GM08714 (cell line): ENCODE results near the gene VKORC1.
"Not testable (repeated sequence)": the region's sequence is repeated elsewhere in the genome, so short reads cannot be mapped to it uniquely, and the experiment has no call there.

ENCODE experiments used
- H3K4me3 ChIP-seq: fragments of 200-500 bp; sonication (Bioruptor generic); 2 replicates; pipeline ENCODE4 v1.5.1; 2014; ENCODE audit warnings: mild to moderate bottlenecking, low read length, inconsistent platforms
- ZNF274 ChIP-seq: IDR thresholded peaks from 2 replicates; pipeline ENCODE4 v1.6.1; 2012; ENCODE audit warnings: mild to moderate bottlenecking, low read depth, low read length

The VKORC1 gene

DNA sequence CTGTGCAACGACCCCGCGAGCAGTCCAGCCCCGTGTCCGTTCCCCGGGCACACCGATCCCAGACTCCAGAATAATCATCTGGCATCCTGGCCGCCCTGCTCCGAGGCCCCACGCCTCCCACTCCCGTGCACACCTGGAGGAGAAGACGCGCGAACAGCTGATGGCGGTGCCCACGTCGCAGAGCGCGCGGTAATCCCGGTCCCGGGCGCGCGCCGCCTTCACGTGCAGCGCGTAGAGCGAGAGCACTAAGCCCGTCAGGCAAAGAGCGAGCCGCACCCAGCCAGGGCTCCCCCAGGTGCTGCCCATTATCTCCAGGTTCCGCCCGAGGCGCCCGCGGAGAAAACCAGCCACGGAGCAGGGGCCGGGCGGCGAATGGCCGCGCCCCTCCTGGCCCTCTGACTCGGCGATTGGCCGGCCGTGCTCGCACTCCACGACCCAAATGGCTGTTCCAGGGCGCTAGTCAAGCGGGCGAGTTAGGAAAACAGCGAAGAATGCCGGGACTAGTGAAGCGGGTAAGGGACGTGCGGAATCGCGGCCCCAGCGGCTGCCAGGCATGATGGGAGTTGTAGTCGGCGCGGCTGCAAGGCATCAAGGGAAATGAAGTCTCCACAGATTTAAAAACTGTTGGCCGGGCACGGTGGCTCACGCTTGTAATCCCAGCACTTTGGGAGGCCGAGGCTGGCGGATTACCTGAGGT, at the start of gene VKORC1:
Gene VKORC1, minus strand, starts transcription at position 374 of the 697 bp plus-strand sequence. Its CDS starts 68 bp downstream, at position 306.
- peak within 1 kb of the TSS; percentile 92 for H3K4me3 ChIP-seq

DNA sequence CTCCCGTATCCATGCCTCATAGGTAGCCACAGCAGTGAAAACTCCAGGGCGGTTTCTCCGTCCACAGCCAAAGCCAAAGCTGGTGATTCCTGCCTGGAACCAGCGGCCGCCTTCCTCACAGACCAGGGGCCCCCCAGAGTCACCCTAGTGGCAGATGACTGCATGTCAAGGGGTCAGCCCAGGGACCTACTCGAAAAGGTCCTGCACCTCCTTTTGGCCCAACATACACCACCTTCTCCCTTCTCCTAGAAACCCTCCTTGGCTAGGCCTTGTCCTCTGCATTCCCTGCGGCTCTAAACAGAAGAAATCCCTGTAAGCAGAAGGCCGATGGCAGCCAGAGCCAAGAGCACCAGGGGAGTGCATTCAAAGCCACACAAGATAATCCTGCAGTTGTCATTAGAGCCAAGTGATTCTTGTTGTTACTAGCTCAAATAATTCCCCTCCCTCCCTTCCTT, 49.1 kb upstream of the VKORC1 start:
- no peak overlapping the region for H3K4me3 ChIP-seq
- no peak for TF ChIP-seq ZNF274

More for the DNA sequence above, at the start of gene VKORC1:
- no peak for TF ChIP-seq ZNF274

DNA sequence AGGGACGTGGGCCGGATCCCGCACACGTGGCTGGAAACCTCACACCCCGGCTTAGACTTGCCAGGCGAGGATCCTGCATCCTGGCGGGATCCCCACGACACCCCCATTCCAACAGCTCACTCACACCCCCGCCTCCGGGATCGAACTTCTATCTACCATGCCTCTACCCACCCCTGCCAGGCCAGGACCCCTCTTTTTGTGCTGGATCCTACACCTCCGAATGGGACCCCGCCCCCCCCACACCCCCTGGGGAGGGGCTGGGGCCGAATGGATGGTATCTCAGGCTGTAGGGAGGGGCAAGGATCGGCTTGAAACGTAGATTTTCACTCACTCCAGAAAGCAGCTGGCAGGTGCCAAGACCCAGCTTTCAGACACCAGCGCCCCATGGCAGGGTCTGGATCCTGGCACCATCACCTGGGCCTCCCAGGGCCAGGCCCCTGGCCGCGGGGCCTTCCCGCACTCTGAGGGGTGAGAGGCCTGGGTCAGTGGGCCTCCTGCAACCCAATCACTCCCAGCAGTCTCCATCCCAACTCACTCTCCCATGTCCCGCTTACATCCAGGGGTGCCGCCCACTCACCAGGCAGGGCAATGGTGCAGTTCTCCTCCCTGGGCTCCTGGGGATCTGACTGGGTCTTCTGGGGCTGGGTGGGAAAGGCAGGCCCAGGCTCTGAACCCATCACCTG, 48.6 kb upstream of the VKORC1 start:
- peak overlapping the region; percentile 56; the same call in 1 of the 2 replicates for H3K4me3 ChIP-seq
- no peak for TF ChIP-seq ZNF274

DNA sequence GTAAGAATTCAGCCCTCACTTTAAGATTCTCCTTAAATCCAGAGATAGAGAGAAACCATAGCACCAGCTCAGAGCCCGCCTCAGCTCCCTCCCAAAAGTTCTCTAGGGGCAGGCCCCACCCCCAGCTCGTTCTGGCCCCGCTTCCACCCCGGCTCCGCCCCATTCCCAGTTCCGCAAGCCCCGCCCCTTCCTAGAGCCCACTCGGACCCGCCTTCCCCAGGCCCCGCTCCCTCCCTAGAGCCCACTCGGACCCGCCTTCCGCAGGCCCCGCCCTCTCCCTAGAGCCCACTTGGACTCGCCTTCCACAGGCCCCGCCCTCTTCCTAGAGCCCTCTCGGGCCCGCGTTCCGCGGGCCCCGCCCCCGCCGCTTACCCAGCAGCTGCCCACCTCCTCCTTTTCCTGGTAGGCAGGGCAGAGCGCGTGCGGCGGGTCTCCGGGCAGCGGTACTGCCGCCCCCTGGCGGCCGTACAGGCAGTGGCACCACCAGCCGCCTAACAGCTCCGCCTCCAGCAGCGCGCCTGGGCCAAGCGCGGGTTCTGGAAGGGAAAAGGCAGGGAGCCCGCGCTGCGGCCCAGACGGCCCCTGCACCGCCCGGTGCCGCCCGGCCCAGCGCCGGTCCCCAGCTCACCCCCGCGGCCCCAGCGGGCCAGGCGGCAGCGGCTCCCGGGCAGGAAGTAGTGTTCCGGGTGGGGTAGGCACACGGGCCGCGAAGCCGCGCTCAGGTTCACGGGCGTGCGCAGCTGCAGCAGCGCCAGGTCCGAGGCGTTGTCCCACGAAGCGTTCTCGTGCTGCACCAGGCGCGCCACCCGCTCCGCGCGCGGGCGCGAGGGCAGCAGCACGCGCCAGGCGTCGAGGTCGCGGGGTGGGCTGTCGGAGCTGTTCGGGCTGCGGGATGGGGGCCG, 47.8 kb upstream of the VKORC1 start:
- H3K4me3 ChIP-seq: peak overlapping the region; percentile 56; the same call in 1 of the 2 replicates
- no peak for TF ChIP-seq ZNF274

DNA sequence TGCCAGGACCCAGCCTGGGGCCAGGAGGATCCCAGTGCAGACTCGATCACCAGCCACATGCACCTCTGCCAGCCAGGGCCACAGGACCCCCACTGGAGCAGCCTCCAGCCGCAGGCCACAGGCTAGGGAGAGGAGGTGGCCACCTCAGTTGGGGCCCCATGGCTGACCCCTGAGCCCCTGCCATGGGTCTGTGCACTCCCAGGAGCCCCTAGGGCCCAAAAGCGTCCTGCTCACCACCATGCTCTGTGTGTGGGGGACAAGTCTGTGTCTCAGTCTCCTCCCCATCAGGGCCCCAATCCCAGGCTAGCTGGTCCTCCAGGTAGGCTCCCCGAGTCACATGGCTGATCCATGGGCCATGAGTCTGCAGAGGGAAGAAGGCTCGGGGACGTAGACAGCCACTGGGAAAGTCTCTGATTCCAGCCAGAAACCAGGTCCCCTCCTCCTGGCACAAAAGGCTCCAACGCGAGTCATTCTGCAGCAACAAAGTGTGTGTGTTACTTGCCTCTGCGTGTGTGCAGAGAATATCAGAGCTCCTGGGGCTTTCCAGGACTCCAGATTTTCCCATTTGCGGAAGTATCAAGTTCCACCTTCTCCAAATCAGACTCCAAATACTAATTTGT, 47.0 kb upstream of the VKORC1 start:
- TF ChIP-seq ZNF274: no peak
- no peak overlapping the region; the same call in 1 of the 2 replicates for H3K4me3 ChIP-seq

DNA sequence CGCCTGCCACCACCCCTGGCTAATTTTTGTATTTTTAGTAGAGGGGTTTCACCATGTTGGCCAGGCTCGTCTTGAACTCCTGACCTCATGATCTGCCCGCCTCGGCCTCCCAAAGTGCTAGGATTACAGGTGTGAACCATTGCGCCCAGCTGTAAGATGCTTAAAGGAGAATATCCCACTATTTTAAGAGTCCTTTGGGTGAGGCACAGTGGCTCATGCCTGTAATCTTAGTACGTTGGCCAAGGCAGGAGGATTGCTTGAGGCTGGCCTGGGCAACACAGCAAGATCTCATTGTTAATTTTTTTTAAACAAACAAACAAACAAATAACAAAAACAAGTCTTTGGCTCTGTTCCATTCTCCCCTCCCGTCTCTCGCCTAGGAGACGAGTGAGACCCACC, 46.5 kb upstream of the VKORC1 start:
- H3K4me3 ChIP-seq: not testable (repeated sequence)

DNA sequence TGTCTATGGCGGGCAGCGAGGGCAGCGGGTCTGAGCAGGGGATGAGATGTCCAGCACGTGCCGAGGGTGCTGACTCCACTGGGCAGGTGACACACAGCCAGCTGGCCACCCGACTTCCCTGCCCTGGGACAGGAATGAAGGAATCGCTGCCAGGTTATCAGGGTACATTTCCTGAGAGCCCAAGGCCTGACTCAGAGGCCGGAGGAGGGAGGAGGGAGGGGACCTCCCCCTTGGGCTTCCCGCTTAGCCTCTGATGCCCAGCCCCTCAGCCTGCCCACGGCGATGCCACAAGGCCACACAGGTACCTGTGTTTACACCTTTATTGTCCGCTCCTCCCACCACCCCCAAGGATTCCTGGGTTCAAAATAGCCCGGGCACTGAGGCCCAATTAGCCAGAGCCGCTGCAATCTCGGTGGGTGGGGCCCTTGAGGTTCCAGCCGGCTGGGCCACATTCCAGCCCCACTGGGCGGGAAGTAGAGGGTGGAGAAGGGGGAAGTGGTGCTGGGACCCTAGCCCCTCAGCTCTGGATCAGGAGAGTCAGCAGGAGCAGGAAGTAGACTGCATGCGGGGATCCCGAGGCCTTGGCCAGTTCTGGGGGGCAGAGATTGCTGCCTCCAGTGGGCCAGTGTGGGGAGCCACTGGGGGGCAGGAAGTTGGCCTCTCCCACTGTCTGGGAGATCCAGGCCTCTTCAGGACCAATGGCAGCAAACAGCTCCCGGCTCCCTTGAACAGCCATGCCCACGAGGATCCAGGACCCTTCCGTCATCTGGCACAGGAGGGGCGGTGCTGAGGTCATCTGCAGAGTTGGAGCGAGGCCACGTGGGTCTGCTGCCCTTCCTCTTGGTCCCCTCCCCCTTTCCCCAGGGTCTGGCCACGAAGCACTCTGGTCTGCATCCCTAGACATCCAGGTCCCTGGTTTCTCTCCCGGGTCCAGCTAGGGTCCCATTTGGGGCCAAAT, 44.3 kb upstream of the VKORC1 start:
- no peak for TF ChIP-seq ZNF274
- H3K4me3 ChIP-seq: no peak overlapping the region

DNA sequence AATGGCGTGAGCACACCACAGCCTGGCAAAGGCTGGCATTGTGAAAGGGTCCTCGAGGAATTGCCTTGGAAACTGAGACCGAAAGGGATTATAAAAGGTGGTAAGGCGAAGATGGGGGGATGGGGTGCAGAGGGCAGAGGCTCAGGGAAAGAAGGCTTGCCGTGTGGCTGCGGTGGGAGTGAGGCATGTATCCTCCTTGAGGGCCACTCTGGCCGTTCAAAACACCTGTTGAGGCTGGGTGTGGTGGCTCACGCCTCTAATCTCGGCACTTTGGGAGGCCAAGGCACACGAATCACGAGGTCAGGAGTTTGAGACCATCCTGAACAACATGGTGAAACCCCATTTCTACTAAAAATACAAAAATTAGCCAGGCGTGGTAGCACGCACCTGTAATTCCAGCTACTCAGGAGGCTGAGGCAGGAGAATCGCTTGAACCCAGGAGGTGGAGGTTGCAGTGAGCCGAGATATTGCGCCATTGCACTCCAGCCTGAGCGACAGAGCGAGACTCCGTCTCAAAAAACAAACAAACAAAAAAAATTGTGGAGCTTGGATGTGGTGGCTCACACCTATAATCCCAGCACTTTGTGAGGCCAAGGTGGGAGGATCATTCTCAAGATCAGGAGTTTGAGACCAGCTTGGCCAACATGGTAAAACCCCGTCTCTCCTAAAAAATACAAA, 42.4 kb upstream of the VKORC1 start:
- H3K4me3 ChIP-seq: not testable (repeated sequence)

DNA sequence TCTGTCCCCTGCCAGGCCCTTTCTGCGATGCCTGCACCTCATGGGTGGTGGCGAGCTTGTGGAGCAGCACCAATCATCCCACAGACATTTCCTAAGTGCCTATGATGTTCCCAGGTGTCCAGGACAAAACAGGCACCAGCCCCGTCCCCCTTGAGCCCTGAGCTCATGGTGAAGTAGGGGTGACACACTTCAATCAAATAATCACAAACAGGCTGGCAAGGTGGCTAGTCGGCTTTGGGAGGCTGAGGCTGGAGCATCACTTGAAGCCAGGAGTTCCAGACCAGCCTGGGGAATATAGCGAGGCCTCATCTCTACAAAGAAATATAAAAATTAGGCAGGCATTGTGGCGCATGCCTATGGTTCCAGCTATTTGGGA, 41.7 kb upstream of the VKORC1 start:
- H3K4me3 ChIP-seq: no peak overlapping the region
- no peak for TF ChIP-seq ZNF274

DNA sequence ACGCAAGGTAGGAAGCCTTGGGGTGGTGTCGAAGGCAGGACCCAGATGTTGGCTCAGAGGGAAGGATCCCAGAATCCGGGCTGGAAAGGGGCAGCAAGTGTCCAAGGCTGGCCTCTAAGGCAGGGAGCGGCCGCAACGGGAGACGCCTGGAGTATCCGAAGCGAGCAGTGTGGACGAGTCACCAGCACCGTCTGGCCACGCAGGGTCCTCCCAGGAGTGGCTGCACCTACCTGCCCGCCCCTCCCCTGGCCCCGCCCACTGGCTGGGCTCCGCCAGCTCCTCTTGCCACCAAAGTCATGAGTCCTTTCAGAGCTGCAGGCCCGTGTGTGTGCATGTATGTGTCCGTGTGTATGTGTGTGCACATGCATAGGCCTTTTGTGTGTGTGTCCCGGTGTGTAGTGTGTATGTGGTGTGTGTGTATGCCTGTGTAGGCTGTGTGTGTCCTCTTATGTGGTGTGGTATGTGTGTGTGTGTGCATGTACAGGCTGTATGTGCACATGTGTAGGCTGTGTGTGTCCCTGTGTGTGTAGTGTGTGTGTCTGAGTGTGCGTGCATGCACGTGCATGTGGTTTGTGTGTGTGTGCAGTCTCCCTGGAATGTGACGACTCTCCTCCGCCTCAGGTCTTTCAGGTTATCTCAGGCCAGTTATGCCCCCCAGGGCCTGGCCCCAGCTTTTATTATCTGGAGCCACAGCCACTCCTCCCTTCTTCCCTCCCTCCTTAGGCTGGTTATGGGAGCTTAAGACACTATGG, 41.1 kb upstream of the VKORC1 start, which contains the start of gene PRSS8:
Gene PRSS8, minus strand, starts transcription at position 193 of the 752 bp plus-strand sequence. CDS start 229 bp downstream, outside the sequence.
- no peak within 1 kb of the TSS for H3K4me3 ChIP-seq
- no peak for TF ChIP-seq ZNF274

DNA sequence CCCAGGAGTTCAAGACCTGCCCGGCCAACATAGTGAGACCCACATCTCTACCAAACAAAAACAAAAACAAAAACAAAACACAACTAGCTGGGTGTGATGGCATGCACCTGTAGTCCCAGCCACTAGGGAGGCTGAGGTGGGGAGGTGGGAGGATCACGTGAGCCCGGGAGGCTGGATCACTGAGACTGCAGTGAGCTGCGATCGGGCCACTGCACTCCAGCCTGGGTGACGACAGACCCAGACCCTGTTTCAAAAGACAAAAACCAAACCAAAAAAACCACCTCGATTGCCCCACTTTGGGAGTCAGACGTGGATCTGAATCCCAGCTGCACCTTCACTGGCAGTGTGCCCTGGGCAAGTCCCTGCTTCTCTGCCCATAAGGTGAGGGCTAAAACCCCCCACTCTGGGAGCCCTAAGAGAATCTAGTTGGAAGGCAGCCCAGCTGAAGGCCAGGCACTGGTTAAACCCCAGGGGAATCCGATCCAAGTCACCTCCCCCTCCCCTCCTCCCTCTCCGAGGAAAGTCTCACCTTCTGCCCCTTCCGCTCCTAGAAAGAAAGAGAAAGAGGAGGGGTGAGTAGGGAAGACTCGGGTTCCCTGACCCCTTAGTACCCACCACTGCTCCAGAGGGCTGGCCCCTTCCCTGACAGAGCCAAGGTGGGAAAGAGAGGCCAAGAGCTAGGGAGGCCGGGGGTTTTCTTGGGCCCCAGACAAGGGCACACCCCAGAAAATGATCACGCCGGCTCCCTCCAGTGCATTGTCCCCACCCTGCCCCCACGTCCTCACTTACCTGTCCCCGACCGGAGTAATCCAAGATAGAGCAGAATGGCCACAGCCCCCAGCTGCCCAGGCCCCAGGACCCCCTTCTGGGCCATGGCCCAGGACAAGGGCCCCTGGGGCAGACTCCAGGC, 40.3 kb upstream of the VKORC1 start:
- no peak for TF ChIP-seq ZNF274
- H3K4me3 ChIP-seq: no peak overlapping the region
